D721Med (cell line): ENCODE results near the gene FBXO9.
A peak's percentile ranks its signal among the peaks of the same experiment; 100 is the strongest.

Experiments
- DNase-seq: peaks from one replicate; pipeline ENCODE4 v3.0.0; 2011; ENCODE audit warnings: low spot score; ENCODE audit not compliant: insufficient read length
- FAIRE-seq: peaks from 2 replicates; lab custom pipeline; 2011; peaks lifted over from hg19 to GRCh38; lab: Jason Lieb, UNC
- TF ChIP-seq, protein P1 (sequence below): IDR thresholded peaks from 2 replicates; pipeline ENCODE4 v1.5.1; 2012; ENCODE audit warnings: mild to moderate bottlenecking, control low read depth; ENCODE audit not compliant: insufficient read depth; ENCODE audit errors: missing control alignments

FBXO9 gene

DNA sequence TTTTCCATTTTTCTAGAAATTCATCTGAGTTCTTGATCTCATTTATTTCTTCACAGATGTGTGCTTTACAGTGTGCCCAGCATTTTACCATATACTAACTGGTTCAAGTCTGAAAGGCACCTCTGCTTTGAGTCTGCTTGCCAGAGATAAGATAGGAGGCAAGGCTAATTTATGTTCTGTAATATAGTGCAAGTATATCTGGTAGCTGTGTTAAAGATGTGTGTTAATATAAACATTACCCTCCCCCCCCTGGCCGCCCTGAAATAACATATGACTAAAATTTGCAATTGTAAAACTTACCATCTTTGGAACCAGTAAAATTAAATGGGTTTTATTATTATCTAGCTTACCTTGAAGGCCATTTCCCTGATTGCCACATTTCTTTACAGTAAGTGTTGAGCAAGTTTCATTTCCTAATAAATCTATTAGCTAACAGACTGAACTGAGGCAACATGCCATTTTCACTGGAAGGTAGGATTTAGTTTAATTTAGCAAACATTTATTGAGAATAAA is 2.7 kb downstream of the FBXO9 start:
- no peak for FAIRE-seq
- TF ChIP-seq, protein P1, sequence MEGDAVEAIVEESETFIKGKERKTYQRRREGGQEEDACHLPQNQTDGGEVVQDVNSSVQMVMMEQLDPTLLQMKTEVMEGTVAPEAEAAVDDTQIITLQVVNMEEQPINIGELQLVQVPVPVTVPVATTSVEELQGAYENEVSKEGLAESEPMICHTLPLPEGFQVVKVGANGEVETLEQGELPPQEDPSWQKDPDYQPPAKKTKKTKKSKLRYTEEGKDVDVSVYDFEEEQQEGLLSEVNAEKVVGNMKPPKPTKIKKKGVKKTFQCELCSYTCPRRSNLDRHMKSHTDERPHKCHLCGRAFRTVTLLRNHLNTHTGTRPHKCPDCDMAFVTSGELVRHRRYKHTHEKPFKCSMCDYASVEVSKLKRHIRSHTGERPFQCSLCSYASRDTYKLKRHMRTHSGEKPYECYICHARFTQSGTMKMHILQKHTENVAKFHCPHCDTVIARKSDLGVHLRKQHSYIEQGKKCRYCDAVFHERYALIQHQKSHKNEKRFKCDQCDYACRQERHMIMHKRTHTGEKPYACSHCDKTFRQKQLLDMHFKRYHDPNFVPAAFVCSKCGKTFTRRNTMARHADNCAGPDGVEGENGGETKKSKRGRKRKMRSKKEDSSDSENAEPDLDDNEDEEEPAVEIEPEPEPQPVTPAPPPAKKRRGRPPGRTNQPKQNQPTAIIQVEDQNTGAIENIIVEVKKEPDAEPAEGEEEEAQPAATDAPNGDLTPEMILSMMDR = no peak
- no peak for DNase-seq

DNA sequence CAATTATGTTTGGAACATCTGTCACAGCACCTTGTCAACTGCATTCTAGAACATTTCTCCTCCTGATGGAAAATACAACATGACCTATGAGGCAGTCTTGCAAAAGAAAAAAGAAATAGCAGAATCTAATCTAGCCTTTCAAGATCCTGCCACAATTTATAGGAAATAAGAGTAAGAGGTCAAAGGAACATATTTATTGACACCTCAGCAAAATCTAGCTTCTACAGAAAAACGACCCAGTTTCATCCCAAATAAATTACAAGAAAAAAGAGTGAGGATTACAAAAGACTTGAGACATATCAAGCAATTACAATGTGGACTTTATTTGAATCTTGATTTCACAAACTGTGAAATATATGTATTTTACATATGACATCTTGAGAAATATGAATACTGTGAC is 4.2 kb downstream of the FBXO9 start:
- DNase-seq = no peak
- no peak for FAIRE-seq
- TF ChIP-seq, protein P1 = no peak

DNA sequence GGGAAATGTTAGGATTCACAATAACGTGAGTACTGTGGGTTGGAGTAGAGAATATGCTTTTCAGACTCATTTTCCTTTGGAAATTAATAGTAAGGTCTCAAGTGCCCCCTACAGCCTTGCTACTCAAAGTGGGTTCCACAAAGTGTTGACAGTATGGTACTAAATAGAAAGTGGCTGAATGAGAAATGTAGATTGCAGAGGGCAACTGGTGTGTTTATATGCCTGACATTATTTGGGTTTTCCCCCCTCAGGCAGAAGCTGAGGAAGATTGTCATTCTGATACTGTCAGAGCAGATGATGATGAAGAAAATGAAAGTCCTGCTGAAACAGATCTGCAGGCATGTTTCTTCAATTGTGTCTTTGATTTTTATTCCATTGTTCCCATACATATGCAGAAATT is 5.6 kb downstream of the FBXO9 start:
- TF ChIP-seq, protein P1 = peak; percentile 9
- FAIRE-seq = no peak

DNA sequence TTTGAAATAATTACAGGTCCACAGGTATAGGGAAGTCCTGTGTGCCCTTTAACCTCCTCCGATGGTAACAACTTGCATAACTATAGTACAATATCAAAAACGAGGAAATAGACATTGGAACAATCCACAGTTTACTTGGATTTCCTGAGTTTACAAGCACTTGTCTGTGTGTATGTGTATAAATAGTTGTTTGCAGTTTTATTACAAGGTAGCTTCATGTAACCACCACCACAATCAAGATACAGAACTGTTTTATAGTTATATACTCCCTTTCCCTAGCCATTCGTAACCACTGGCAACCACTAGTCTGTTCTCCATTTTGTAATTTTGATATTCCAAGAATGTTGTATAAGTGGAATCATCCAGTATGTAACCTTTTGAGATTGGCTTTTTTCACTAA is 9.1 kb downstream of the FBXO9 start:
- no peak for DNase-seq
- TF ChIP-seq, protein P1 = no peak
- no peak for FAIRE-seq

More for the DNA sequence above, 5.6 kb downstream of the FBXO9 start:
- DNase-seq = no peak

DNA sequence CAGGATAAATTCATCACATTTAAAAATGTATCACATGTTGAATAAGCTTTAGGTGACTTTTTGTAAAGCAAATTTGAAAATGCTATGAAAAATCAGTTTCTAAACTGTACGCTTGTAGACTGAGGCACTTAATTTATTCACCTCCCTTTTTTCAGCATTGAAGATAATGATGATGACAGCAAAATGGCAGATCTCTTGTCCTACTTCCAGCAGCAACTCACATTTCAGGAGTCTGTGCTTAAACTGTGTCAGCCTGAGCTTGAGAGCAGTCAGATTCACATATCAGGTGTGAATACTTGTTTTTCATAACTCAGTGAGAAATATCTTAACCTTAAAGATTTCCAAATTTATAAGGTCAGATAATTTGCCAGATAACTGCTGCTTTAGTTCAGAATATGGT is 15.6 kb downstream of the FBXO9 start:
- FAIRE-seq (no peak), DNase-seq (no peak)
- TF ChIP-seq, protein P1 = no peak

DNA sequence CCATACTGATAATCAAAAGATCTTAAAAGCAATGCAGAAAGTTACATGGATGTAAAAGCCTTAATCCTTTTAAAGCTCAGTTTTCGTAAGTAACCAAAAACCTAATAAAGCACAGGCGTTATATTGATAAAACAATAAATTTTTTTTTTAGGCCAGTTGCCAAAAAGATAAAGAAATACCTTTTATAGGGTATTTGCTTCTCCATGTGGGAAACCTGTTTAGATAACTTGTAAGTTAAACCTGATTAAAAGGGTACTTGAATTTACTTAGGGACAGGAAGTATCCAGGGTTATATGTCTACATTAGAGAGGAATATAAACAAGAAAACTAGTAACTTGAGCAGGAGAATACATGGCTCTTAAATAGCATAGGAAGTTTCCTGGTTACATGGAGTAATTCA is 21.1 kb downstream of the FBXO9 start:
- FAIRE-seq (no peak), DNase-seq (no peak)
- TF ChIP-seq, protein P1 = no peak

DNA sequence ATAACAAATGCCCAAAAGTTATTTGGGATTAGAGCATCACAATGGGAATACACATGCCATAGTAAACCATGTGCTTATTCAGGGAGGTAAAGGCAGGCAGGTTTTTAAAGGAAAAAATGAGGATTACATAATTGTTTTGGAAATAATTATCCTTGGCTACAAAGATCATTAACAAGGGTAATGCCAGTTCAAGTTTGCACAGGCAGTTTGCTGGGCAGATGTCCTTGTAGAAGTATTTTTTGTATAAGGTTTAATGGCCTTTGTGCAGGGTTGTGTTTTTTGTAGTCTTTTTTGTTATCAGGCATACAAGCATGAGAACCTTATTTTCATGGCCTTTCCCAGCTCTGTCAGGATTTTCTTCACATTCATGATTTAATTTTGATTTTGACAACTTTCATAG is 24.7 kb downstream of the FBXO9 start:
- TF ChIP-seq, protein P1 = no peak
- DNase-seq (no peak), FAIRE-seq (no peak)
